Fibroblast of the conjunctiva (primary cell): ENCODE data around the gene ABCB1.
"Not testable (repeated sequence)": the region's sequence is repeated elsewhere in the genome, so short reads cannot be mapped to it uniquely, and the experiment has no call there.

Experiments used
- DNase-seq: peaks from one replicate; pipeline ENCODE4 v3.0.0-alpha.2; 2010; ENCODE audit warnings: low read depth

The ABCB1 gene

DNA sequence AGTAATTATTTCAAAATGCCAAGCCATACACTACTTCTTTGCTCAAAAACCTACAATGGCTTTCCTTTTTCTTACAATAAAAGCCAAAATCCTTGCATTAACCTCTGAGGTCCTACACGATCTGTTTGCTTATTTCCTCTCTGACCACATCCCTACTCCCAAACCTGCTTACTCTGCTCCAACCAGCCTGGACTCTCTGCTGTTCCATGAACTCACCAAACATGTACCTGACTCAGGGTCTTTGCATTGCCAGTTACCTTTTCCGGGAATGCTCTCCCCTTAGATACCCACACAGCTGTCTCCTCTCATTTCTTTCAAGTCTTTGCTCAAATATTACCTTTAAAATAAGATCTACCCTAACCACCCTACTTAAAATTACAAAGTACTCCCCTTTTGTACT is 127.5 kb downstream of the ABCB1 start:
- DNase-seq: no peak

DNA sequence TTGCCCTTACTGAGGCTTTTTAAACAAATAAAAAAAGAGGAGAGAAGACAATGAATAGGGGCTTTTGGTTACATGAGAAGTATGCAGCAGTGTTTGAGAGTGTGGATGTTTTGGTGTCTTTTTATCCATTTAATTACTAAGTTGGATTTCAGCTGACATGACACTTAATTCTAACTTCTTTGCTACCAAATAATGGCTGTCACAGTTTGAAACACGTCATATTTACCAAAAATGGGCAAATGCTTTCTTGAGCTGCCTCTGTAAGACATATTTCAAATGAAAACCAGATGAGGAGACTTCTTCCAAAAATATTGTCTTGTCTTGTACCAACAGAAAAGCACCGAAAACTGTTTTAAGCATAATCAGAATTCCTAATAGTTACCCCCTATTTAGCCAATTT is 129.2 kb downstream of the ABCB1 start:
- no peak for DNase-seq

DNA sequence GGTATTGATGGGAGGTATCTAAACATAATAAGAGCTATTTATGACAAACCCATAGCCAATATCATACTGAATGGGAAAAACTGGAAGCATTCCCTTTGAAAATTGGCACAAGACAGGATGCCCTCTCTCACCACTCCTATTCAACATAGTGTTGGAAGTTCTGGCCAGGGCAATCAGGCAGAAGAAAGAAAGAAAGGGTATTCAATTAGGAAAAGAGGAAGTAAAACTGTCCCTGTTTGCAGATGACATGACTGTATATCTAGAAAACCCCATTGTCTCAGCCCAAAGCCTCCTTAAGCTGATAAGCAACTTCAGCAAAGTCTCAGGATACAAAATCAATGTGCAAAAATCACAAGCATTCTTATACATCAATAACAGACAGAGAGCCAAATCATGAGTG is 131.5 kb downstream of the ABCB1 start:
- DNase-seq: not testable (repeated sequence)

DNA sequence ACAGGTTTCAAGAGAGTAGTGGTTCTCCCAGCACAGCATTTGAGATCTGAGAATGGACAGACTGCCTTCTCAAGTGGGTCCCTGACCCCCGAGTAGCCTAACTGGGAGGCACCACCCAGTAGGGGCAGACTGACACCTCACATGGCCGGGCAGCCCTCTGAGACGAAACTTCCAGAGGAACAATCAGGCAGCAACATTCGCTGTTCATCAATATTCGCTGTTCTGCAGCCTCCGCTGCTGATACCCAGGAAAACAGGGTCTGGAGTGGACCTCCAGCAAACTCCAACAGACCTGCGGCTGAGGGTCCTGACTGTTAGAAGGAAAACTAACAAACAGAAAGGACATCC is 135.2 kb downstream of the ABCB1 start:
- not testable (repeated sequence) for DNase-seq

DNA sequence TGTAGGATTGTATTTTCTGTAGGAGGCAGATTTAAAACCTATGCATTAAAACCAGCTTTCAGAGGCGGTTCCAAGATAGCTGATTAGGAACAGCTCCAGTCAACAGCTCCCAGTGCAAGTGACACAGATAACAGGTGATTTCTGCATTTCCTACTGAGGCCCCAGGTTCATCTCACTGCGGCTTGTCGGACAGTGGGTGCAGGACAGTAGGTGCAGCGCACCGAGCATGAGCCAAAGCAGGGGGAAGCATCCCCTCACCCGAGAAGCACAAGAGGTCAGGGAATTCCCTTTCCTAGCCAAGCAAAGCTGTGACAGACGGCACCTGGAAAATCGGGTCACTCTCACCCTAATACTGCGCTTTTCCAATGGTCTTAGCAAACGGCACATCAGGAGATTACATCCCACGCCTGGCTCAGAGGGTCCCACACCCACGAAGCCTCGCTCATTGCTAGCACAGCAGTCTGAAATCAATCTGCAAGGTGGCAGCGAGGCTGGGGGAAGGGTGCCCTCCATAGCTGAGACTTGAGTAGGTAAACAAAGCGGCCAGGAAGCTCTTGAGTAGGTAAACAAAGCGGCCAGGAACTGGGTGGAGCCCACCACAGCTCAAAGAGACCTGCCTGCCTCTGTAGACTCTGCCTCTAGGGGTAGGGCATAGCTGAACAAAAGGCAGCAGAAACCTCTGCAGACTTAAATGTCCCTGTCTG is 135.7 kb downstream of the ABCB1 start:
- DNase-seq: not testable (repeated sequence)

DNA sequence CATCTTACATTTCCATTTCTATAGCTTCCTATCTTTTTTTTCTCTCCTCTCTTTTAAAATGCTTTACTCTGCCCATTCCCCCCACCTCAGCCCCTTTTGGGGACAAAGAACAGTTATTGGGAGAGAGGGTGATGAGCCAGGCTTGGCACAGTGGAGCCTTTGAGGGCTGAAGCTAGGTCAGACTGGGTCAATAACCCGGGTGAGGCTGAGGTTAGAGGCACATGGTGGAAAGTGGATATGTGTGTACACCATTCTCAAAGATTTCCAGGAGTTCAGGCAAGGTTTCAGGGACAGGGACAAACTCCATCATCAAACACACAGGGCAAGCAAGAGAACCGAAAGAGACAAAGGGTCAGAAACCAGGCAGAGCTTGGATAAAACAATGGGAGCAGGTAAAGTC is 136.7 kb downstream of the ABCB1 start:
- no peak for DNase-seq

DNA sequence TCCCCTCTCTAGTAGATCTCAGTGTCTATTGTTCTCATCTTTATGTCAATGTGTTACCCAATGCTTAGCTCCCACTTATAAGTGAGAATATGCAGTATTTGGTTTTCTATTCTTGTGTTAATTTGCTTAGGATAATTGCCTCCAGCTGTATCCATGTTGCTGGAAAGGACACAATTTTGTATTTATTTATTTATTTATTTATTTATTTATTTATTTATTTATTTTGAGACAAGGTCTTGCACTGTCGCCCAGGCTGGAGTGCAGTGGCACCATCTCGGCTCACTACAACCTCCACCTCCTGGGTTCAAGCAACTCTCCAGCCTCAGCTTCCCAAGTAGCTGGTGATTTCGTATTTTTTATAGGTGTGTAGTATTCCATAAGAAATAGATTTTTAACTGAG is 140.2 kb downstream of the ABCB1 start:
- DNase-seq: not testable (repeated sequence)

DNA sequence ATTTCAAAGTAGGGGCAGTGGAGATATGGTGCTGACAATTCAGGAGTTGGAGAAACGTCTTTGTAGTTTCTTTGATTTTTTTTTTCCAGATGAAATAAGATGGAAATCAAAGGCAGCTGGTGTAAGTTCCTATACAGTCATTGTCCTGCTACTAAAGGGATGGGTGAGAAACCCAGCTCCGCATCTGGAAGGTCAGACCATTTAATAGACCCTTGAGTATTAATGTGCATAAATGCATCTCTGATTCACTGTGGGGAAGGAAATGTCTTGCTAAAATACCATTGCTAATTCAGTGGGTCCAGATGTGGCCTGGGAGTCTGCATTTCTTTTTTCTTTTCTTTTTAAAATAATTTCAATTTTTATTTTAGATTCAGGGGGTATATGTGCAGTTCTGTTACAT is 140.7 kb downstream of the ABCB1 start:
- DNase-seq: no peak

DNA sequence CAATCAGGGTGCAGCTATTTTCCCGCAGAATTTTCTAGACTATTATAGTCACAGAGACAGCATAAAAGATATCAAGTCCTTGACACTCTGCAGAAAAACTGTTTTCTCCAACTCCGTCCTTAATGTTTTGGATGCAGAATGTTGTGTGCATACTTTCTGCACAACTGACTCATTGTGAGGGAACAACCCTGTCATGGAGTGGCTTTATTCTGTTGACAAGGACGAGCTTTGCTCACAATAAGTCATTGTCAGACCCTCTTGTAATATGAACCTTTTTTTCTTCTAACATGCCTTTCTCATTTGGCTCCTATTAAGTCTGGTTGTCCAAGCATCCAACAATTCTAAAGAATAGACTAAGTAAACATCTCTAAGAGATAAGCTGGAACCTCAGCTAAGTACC is 142.5 kb downstream of the ABCB1 start:
- no peak for DNase-seq

DNA sequence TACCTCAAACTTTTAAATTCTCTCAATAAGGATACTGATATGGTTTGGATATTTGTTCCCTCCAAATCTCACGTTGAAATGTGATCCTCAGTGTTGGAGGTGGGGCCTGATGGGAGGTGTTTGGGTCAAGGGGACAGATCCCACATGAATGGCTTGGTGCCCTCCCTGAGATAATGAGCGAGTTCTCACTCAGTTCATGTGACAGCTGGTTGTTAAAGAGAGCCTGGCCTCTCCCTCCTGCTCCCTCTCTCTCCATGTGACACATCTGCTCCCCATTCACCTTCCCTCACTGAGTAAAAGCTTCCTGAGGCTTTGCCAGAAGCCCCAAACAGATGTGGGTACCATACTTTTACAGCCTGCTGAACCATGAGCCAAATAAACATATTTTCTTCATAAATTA is 144.4 kb downstream of the ABCB1 start:
- no peak for DNase-seq
